Right lung (tissue), 5 donors: ENCODE measurements around the gene PCDHA1. TPM values are rescaled to one million over a fixed set of nuclear protein-coding genes. Genes with fewer than 3 reads are reported as not detected.

Experiments used
- DNase-seq, 2 donors: peaks; one replicate each; pipeline ENCODE4 v3.0.0-alpha.2; 2013
- polyA plus RNA-seq, 5 donors: library from polyadenylated mRNA; unstranded; fragments of 120-200 nt; gene quantifications; one replicate each; pipeline versions ENCODE4 v1.2.1 to v1.2.3, GENCODE V29; 2013; ENCODE audit warnings: inconsistent platforms in 1 of 5, low replicate concordance in 1 of 5; ENCODE audit not compliant: insufficient read length in 5 of 5, insufficient read depth in 1 of 5

Gene PCDHA1
- polyA plus RNA-seq, 5 donors: 0.07 to 0.18 (median 0.09) TPM

DNA sequence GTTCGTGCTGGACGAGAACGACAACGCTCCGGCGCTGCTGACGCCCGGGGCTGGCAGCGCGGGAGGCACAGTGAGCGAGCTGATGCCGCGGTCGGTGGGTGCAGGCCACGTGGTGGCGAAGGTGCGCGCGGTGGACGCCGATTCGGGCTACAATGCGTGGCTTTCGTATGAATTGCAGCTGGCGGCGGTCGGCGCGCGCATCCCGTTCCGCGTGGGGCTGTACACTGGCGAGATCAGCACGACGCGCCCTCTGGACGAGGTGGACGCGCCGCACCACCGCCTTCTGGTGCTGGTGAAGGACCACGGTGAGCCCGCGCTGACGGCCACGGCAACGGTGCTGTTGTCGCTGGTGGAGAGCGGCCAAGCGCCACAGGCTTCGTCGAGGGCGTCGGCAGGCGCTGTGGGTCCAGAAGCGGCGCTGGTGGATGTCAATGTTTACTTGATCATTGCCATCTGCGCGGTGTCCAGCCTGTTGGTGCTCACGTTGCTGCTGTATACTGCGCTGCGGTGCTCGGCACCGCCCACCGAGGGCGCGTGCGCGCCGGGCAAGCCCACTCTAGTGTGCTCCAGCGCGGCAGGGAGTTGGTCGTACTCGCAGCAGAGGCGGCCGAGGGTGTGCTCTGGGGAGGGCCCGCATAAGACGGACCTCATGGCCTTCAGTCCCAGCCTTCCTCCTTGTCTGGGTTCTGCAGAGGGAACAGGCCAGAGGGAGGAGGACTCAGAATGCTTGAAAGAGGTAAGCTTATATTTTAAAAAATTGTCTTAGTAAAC is 98.2 kb downstream of the PCDHA1 start:
- DNase-seq: no peak

DNA sequence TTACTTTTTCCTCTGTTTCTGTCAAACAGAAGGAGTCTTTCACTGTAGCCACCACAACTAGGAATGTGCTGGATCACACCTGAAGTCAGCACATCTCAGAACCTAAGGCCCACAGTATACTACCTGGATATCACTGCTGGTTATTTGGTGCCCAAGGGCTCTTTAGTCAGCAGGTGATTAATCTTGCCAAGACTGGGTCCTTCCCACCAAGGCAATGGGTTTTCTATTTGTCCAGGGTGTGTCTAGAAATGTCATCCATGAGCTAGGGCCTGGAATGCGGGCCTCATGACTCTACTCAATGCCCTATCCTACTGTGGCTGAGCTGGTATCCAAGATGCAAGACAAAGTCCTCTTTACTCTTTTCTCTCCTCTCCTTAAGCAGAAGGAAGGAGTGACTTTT is 130.4 kb downstream of the PCDHA1 start:
- DNase-seq: no peak

DNA sequence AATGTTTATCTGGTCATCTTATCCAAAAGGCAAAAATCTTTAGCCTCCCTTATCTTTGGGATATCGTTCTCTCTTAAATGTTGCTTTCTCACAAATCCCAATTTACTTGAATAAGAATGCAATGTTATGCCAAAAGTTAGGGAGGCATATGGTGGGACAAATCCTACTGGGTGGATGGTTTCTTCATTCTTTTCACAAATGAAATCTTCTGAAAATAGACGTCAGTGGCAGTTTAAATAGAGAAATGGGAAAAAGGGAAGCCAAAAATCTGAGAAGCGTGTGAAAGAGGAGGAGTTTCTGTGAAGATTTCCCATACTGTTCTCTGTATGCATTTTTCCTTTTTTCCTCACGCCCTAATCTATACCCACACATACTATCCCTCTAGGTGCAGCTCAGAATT is 137.7 kb downstream of the PCDHA1 start:
- DNase-seq: no peak

DNA sequence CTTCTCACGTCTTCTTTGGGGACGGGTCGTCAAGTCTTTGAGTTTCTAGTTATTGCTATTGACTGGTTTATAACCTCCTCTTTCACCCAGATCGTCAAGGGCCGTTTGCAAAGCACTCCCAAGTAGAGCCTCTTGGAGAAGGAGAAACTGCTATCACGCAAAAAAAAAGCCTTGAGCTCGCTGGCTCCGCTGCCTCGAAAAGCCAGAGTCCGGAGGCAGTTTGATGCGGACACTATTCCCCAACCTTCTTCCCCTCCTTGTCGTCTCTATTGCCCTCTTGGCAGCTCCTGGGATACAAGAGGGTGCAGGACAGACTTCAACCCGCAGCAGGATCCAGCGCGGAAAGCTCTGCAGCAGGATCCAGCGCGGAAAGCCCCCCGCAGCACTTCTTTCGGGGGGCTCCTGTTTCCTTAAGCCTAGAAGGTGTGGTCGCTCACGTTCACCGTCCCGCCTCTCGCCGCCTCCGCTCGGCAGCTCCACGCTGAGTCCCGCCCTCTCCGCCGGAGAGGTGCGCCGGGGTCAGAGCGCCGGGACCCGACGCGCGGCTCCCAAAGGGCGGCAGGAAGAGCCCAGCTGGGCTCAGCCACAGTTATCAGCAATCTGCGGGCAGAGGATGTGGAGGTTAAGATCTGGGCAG is 140.0 kb downstream of the PCDHA1 start, which contains the start of gene PCDHAC1:
Gene PCDHAC1, plus strand, starts transcription at position 494 of the 637 bp plus-strand sequence. CDS start 594 bp downstream, outside the sequence.
- no peak for DNase-seq

DNA sequence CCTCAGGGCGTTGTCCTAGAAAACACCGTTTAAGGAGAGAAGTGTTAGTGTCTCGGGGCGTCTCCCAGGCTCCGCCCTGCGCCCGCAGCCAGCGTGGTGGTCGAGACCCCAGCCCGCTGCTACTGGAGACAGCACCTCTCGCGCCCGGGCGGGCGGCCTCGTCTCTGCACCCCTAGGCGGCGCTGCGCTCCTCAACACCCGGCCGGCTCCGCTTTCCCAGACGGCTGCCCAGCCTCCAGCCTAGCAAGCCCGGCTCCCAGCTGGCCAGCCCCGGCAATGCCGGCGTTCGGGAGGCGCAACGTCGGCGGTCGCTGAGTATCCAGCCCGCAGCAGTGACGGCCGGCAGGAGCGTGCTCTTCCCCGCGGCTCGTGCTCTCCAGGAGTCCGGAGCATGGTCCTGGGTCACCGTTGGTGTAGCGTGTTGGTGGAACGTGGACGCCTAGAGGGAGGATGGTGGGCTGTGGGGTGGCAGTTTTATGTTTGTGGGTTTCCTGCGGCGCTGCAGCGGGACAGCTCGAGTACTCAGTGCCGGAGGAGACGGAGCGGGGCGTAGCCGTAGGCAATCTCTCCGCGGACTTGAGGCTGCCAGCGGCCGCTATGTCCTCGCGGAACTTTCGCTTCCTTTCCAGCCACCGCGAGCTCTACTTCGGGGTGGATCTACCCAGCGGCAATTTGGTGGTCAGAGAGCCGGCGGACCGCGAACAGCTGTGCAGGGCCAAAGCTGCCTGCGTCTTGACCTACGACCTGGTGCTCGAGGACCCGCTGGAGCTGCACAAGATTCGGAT is 140.7 kb downstream of the PCDHA1 start:
- peak; percentile 55 to 64 for DNase-seq

DNA sequence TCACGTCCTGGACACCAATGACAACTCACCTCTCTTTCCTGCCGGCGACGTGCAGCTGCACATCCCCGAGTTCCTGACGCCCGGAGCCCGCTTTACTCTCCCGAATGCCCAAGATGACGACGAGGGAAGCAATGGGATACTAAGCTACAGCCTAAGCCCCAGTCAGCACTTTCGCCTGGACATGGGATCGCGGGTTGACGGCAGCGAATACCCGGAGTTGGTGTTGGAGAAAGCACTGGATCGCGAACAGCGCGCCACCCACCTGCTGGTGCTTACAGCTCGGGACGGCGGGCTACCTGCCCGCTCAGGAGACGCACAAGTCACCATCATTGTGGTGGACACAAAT is 141.3 kb downstream of the PCDHA1 start:
- no peak for DNase-seq

DNA sequence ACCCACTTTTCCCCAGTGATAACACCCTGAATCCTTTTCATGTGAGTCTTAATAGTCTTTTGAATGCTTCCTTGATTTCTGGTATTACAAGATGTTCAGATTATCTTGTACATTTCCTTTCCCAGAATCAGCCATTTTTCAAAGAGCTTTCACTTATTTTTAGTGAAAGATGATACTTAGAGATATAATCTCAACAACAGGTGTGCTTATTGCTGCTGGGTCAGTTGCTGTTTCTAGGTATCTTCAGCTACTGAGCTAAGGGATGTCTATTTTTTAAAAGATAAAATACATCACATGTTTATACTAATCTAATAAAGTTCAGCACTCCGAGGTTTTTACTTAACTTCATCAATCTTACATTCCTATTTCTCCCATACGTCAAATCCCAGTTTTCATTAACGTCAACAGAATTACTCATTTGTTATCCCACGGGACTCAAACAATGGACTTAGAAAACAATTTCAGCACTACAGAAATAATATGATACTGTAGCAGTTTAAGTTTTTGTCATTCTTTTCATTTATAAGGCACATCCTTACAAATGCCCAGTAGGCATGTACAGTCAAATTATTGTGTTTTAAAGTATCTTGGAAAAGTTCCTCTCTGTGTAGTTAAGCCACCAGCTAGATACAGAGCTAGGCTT is 149.1 kb downstream of the PCDHA1 start:
- no peak for DNase-seq

DNA sequence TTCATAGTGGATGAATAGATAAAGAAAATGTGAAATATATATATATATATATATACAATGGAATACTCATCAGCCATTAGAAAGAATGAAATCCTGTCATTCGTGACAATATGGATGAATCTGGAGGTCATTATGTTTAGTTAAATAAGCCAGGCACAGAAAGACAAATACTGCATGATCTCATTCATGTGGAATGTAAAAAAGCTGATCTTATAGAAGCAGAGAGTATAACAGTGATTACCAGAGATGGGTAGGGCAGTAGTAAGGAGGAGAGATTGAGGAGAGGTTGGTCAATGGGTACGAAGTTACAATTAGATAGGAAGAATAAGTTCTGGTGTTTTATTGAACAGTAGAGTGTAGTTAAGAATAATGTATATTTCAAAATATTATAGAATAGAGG is 160.6 kb downstream of the PCDHA1 start:
- no peak for DNase-seq

DNA sequence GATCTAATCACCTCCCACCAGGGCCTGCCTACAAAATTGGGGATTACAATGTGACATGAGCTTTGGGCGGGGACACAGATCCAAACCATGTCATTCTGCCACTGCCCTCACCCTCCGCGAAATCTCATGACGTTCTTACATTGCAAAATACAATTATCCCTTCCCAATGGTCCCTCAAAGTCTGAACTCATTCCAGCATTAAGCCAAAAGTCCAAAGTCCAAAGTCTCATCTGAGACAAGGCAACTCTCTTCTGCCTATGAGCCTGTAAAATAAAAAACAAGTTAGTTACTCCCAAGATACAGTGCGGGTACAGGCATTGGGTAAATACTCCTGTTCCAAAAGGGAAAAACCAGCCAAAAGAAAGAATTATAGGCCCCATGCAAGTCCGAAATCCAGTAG is 165.7 kb downstream of the PCDHA1 start:
- DNase-seq: no peak

DNA sequence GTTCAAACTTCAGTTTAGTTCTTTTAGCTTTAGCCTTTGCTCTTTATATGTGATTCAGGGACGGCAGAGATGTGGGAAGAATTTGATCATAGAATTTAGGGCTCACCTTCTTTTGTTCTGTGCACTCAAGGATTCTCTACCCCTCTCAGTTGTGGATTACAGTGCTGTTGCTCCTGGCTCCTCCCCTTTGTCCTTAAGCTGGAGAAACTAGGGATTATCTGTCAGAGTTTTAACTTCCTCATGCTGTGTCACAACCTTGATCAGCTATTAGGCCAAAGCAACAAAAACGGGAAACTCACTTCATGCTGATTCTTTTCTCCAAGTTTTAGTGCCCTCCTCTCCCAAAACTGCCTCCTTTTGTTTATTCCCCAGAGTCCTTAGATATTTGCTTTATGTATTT is 167.3 kb downstream of the PCDHA1 start:
- DNase-seq: no peak

DNA sequence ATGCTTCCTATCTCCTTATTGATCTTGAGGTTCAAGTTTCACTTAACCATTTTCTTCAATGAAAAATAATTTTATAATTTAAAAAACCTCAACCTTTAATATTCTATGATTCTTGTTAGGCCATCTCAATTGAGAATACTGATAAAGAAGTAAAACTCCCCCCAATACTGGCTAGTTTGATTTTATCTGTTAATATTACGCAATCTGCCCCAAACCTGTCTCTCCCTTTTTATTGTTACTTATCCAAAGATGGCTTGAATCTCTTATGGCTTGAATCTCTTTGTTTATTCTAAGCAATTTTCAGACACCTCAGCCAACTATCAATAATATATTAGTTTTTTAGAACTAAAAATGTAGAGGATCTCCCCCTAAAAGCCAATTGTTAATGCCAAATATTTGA is 176.2 kb downstream of the PCDHA1 start:
- DNase-seq: no peak

DNA sequence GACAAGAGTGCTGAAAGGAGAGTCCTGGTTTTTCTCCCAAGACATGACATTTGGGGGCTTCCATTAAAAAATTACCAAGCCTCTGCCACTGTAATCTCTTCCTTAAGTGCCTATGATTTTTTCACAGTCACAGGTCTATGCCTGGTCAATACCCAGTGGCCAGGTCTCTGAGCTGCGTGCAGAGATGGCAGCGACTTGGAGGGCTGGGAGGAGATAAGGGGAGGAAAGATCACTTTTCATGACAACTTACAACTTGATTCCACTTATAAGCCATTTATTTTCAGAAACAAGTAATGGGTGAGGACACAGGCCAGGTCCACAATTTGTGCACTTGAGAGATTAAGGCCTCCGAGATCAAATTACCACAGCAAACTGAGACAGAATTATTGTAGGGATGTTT is 178.4 kb downstream of the PCDHA1 start:
- no peak for DNase-seq

DNA sequence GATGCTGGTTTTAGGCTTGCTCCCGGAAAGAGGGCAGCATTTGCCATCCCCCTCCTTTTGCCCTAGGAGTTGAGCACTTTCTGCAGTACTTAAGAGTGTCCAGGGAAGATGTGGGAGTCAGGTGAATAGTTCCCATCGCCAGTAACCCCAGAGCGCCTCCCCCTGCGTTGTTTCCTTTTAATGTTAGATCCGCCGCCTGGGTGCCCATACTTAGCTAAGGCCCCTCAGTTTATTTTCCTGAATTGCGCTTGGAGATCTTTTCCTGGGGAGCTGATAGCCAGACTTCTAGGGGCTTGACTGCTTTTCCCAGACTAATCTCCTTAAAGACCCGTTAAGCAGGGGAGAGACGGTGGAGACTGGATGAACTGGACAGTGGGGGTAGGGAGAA is 180.0 kb downstream of the PCDHA1 start:
- DNase-seq: peak in 1 of 2 donors; percentile 14

DNA sequence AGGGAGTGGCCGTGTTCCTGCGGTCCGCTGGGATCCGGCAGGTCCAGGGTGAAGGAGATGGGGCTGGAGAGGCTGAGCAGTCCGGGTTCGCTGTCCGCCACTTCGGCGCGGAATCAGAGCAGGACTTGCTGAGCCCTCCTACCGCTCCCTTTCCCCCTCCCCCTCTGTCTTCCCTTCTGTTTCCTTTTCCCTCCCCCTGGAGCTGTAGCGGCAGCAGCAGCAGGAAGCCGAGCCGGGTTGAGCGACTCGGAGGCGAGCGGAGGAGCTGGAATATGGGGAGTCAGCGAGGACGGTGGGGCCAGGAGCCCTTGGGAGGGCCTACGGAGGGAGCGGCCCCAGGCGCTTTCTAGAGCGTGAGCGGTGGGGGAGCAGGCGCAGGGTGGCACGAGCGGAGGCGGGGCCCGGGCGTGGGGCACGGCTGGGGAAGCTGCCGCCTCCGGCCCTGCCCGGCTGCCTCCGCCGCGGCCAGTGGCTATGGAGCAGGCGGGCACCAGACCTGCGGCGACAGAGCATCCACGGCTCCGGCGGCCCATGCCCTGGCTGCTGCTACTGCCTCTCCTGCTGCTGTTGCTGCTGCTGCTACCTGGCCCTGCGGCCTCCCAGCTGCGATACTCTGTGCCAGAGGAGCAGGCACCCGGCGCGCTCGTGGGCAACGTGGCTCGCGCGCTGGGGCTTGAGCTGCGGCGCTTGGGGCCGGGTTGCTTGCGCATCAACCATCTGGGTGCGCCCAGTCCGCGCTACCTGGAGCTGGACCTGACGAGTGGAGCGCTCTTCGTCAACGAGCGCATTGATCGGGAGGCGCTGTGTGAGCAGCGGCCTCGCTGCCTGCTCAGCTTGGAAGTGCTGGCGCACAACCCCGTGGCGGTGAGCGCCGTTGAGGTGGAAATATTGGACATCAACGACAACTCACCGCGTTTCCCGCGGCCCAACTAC is 180.6 kb downstream of the PCDHA1 start, which contains the start of gene PCDHAC2:
Gene PCDHAC2, plus strand, starts transcription at position 184 of the 933 bp plus-strand sequence. Its CDS starts 291 bp downstream, at position 475.
- DNase-seq: peak; percentile 44 to 45

DNA sequence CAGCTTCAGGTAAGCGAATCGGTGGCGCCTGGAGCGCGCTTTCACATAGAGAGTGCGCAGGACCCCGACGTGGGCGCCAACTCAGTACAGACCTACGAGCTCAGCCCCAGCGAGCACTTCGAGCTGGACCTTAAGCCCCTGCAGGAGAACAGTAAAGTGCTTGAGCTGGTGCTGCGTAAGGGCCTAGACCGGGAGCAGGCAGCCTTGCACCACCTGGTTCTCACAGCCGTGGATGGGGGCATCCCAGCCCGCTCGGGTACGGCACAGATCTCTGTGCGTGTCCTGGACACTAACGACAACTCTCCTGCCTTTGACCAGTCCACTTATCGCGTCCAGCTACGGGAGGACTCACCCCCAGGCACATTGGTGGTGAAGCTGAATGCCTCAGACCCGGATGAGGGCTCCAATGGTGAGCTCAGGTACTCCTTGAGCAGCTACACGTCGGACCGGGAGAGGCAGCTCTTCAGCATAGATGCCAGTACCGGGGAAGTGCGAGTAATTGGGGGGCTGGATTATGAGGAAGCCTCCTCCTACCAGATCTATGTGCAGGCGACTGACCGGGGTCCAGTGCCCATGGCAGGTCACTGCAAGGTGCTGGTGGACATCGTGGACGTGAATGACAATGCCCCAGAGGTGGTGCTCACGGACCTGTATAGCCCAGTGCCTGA is 181.4 kb downstream of the PCDHA1 start:
- no peak for DNase-seq

DNA sequence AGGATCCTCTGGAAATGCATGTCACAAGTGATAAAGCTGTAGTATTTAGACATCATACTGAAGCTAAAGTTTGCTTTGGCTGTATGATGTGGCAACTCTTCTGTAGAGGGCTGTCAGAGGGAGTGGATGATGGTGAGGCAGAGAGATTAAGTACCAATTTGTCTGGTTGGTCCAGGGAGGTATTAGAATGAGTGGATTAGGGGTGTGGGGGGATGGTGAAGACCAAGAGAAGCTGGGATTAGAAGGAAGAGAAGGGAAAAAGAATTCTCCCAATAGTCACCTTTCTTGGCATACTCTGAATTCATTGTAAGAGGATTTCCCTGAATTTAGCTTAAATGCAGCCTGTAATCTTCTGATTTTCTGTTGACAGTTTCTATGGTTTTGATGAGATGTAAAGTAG is 183.9 kb downstream of the PCDHA1 start:
- no peak for DNase-seq

DNA sequence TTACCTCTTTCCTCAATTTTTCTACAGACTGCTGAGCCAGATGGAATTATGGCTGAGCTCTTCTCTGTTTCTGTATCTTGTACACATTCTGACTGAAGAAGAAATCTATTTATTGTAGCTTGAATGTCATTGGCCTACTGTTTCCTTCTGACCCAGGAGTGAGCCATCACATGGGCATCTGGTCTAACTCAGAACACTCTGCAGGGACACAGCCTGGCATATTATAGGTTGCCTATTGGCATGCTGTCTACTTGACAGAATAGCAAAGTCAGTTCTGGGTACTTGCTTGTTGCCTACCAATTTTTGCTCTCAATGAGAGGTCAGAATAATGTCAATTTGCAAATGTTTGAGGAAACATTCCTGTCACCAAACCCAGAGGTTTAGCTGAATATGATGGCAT is 187.6 kb downstream of the PCDHA1 start:
- DNase-seq: no peak

DNA sequence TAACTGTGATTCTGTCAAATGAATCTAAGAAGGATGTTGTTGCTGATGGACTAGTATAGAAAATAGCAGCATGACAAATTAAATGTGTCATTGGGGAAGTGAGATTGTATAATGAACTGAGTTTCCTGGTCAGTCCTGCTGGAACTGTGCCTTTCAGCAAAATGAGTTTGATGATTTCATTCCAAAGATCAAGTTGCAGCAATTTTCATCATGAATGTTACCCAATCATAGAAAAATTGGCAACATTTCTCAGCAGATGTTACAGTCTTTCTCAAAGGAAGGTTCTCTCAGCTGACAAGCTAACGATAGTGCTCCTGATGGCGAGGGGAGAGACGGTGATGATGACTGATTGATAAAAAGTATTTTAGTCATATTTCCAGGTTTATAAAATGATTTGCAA is 191.1 kb downstream of the PCDHA1 start:
- DNase-seq: peak; percentile 73 to 74

DNA sequence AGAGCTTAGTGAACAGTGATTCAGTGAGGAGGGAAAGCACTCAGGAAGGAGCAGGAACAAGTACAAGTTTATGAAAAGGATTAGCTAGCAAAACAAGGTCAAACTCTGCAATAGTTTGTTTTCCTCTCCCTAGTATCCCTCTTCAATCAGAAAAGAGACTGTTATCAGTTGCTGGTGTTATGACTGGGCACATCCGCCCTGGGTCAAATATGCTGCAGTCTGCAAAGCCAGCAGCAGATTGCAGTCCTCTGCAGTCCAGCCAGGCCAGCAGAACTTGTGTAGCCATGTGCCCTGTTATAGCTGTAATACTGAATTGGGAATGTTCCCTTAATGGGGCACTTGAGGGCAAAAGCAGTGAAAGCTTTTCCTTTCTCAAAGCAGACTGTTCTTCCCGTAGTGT is 192.3 kb downstream of the PCDHA1 start:
- DNase-seq: no peak

DNA sequence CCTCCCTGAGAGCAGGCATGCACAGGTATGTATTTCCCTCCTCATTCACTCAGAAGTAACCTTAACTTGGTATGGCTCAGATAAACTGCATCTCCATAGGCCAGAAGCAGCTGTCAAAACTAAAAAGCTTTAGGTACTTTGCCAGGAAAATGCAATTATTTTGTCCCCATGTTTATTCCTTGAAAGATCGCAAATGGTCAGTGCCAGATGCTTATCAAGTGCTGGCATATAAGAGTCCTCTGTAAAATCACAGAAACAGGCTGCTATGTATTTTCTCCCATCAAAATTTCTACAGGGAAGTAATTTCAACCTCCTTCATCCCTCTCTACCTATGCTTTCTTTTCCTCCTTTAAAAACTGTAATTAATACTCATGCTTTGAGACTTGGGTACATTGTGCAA is 193.0 kb downstream of the PCDHA1 start:
- no peak for DNase-seq
